Stimulated activated CD4-positive, alpha-beta T cell treated with anti-CD3 and anti-CD28 coated beads, Interleukin-15, amount 100 ng/mL, for 48 hours (primary cell): Measurements from ENCODE around the gene MGAT4A.
"Not testable (repeated sequence)": the region's sequence is repeated elsewhere in the genome, so short reads cannot be mapped to it uniquely, and the experiment has no call there.

Experiments
- DNase-seq, 2 donors: peaks; one replicate each; pipeline ENCODE4 v3.0.0-alpha.2; 2020; ENCODE audit warnings: low read depth in 2 of 2

The MGAT4A gene

DNA sequence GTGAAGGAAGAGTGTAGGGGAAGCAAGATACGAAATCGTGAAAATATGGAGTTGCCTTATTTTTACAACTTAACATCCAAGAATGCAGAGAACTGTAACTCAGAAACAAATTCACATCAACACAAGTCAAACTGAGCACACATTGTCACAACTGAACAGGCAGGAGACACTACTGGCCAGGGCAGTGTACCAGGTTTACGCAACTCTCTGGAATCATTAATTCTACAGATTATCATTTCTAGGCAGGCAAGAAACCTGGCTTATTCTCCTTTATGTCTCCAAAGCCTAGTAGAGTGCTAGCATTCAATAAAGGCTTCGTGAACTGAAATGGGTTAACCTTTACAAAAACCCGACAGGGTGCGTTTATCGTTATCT is 123.2 kb downstream of the MGAT4A start:
- no peak for DNase-seq

DNA sequence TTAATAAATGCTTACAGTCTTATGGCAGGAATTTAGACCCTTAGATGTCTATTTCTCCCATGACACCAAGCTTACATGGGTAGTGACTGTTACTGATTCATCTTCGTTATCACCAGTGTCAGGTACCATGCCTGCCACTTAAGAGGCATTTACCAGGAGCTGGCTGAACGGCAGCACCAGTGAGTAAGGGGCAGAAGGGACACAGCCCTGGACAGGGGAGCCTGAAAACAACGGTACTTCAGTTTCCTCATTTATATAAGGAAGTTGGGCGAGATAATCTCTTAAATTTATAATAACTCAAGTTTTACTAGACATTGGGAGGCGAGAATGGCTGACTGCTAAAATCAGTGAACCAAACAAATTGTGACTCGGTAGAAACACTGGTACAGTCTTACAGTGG is 123.8 kb downstream of the MGAT4A start:
- no peak for DNase-seq

DNA sequence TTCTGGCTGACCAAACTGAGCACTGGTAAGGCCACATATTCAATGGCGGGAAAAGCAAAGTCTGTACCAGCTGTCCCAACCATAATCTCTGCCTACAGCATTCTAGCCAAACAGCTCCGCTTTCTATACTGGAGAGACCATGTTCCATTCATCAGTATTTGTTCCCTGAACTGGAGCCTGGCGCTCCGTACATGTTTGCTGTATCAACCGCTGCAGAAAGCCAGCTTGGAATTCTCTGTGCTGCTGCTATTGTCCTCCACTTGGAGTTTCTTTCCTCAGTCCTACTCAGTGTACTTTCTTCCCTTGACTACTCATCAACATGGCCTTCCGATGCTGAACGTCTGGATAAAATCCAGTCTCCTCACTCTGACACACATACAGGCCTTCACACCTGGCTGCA is 124.5 kb downstream of the MGAT4A start:
- no peak for DNase-seq

DNA sequence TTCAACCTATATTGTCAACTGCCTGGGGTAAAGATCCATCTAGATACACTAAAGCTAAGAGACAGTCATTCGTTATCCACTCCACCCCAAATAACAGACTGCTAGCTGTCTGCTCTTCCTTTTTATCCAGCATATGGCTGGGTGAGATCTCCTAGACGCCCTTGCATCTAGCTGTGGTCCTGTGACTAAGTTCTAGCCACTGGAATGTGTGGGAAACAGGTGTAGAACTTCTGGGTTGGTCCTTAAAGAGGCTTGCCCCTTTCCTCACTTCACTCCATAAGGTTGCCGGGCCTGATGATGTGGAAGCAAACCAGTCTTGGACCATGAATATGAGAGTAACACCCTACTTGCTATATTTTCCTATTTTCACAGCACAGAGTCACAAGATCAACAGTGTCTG is 125.9 kb downstream of the MGAT4A start:
- no peak for DNase-seq

DNA sequence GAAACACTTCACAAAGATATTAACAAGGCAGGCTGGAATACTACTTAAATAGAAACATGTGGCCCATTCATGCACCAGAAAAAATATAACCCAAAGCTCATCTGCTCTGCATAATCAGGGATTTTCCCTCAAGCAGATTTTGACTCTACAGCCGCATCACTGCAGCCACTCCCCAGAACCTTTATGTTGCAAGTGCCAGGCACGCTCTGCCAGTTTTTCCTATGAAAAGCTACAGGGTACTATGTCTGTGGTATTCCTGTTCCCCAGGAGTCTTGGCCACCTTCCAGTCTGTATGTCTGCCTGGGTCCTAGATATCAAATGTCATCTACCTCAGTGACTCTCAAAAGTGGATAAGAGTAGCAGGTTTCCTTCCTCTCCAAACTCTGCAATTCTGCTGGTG is 126.4 kb downstream of the MGAT4A start:
- DNase-seq = no peak

DNA sequence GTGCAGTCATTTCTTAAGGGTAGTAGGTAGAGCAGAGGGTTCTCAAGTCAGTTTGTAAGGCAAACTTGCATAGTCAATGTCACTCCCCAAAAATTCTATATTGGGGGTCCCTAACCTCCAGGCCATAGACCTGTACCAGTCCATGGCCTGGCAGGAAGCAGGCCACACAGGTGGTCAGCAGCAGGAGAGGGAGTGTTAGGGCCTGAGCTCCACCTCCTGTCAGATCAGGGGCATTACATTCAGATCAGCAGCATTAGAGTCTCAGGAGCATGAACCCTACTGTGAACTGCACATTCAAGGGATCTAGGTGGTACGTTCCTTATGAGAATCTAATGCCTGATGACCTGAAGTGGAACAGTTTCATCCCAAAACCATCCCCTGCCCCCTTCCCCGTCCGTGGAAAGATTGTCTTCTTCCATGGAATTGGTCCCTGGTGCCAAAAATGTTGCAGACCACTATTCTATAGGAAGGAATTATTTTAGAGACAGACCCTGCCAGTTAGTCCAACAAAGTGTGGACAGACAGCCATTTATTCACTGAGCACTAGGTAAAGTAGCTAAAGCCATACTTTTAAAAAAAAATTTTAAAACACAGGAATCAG is 129.3 kb downstream of the MGAT4A start:
- no peak for DNase-seq

- no peak for DNase-seq
Observed at GRCh38 chr2:98598781-98599428, 132.0 kb downstream of the MGAT4A start.

DNA sequence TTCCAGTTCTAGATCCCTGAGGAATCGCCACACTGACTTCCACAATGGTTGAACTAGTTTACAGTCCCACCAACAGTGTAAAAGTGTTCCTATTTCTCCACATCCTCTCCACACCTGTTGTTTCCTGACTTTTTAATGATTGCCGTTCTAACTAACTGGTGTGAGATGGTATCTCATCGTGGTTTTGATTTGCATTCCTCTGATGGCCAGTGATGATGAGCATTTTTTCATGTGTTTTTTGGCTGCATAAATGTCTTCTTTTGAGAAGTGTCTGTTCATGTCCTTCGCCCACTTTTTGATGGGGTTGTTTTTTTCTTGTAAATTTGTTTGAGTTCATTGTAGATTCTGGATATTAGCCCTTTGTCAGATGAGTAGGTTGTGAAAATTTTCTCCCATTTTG is 136.3 kb downstream of the MGAT4A start:
- not testable (repeated sequence) for DNase-seq

DNA sequence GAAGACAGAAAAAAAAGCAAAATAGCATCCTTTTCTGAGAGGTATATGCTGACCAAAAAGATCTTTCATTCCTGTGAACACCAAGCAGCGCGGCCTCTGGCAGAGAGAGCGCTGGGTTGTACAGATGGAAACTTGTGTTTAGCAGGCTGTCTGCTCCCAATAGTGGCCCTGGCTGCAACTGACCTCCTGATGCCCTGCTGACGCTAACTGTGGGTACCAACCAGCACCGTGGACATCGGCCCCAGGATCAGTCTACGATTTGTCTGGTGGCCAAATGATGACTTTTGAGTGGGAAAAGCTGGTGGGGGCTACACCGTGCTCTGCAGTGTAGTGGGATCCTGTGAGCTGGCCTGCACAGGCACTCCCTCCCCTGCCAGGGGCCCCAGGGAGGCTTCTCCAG is 138.4 kb downstream of the MGAT4A start:
- no peak for DNase-seq

GRCh38 chr2:98589489-98589888 is 141.4 kb downstream of the MGAT4A start:
- no peak for DNase-seq

DNA sequence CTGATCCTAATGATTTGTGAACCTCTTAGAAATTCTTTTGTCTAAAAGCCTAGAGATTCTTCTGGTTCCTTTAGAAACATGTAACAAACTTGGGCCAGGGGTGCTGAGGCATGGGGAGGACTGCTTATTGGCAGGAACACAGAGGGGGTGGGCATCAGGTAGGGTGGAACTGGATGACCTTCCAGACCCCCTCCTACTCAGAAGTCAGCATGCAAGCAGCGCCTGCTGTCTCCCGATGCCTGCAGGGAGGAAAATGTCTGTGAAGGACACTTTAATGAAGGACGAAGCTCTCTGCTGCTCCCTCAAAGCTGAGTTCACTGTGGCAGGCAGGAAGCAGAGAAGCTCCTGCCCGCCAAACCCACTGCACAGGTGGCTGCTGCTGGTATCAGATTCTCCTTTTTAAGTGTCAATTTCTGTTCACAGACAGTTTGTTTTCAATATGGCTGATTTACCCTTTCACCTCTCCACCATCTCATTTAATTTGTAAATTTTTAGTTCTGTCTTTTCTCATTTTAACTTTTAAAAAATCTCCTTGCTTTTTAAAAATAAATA is 142.0 kb downstream of the MGAT4A start:
- DNase-seq = no peak

DNA sequence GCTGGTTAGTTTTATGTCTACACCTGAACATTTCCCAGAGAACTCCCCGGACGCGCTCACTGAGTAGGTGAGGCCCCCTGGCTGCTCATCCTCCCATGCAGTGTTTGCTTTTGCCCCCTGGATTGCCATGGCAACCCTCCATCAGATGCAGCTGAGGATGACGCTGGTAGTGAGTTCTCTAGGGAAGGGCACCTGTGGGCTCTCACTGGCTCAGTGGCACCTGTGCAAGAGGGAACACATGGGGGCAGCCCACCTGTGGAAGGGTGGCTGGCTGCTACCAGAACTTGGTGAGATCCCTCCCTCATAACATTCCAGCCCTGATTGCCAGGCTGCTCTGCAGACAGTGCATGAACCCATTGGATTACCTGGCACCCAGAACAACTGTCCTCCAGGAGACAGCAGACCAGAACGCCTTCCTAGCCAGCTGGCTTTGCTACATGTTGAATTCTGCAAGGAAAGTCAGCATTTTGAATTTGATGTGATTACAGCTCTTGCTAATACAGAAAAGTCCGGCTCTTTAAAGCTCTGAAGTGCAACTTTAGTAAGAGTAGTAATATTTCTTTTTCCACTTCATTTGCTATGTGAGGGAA is 144.3 kb downstream of the MGAT4A start:
- DNase-seq = no peak

DNA sequence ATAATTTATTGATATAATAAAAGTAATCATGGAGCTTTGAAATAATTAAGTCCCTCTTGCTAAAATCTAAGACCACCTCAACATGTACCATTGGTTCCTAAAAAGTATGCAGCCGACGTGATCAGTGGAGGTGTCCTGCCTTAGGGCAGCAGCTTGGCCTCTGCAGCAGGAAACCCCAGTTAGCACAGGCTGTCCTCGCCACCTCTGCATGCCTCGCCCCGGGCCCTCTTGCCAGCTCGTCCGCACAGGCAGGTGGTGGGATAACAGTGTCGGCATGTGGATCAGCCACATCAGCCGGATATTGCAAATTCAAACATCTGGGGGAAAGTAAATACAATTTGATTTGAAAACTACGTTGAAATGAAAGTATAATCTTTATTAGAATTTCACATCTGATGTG is 145.5 kb downstream of the MGAT4A start:
- DNase-seq = no peak

- no peak for DNase-seq
Observed at GRCh38 chr2:98583816-98584618, 146.9 kb downstream of the MGAT4A start.

DNA sequence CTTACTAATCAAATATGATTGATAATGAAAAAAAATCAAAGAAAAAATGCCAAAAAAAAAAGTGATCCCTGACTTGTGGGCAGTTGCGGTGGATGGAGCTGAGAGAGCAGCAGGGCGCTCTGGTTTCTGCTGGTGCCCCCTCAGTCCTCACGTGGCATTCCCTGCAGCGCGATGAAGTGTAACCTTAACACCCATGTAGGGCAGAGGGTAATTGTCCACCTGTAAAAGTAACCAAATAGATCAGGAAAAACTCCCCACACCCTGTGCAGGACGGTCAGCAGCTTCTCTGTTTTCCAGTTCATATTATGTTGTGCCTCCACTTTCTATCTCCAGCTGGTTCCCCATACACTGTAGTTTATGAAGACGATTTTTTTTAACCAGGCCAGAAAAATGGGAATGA is 147.7 kb downstream of the MGAT4A start:
- no peak for DNase-seq

DNA sequence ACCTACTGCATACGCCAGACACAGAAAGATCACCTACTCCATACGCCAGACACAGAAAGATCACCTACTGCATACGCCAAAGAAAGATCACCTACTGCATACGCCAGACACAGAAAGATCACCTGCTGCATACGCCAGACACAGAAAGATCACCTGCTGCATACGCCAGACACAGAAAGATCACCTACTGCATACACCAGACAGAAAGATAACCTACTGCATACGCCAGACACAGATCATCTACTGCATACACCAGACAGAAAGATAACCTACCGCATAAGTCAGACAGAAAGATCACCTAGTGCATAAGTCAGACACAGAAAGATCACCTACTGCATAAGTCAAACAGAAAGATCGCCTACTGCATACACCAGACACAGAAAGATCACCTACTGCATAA is 148.4 kb downstream of the MGAT4A start:
- no peak for DNase-seq

- no peak for DNase-seq
Observed at GRCh38 chr2:98580656-98581284, 150.2 kb downstream of the MGAT4A start.

DNA sequence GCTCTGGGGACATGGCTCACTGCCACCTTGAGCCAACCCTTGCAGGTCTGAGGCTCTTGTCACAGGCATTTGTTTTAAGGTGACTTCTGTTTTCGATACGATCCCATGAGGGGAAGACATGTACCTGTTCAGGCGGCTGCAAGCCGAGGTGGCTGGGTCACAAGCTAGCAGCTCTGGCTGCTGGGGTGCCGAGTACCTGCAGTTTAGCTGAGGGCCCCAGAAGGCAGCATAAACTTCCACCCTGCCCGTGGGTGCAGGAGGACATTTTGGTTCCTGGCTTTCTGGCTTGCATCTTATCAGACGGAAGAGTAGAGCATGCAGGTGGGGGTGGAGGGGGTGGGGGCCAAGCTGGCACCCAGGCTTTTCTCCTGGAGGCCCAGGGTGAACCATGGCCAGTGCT is 151.0 kb downstream of the MGAT4A start:
- DNase-seq = no peak

- DNase-seq = no peak
Observed at GRCh38 chr2:98578231-98578630, 152.7 kb downstream of the MGAT4A start.

- no peak for DNase-seq
Observed at GRCh38 chr2:98577313-98577712, 153.6 kb downstream of the MGAT4A start.

GRCh38 chr2:98576666-98577312 is 154.1 kb downstream of the MGAT4A start:
- DNase-seq = no peak

DNA sequence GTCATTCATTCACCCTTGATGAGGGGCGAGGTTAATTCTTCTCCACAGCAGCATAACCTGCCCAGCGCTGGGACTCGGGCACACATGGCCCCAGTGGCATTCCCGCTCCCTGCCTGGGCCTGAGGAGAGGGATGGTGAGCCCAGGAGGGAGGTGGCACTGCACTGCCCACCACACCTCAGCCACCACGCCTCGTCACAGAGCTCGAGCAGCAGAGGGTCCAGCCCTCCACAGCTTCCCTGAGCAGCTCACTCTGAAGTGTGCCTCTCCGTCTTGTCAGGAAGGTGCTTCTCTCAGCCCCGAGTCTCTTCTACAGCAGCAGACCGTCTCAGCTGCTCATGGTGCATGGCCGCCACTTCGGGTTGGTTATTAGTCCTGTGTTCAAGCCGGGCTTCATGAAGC is 157.5 kb downstream of the MGAT4A start:
- DNase-seq = no peak
